Upper lobe of left lung (tissue), 6 donors: ENCODE data around the gene CCL1. TPM values are rescaled to one million over a fixed set of nuclear protein-coding genes. Genes with fewer than 3 reads are reported as not detected.
A peak's percentile ranks its signal among the peaks of the same experiment; 100 is the strongest.
"Not testable (repeated sequence)": the region's sequence is repeated elsewhere in the genome, so short reads cannot be mapped to it uniquely, and the experiment has no call there.

Experiments used
- ATAC-seq, 2 donors: fragments of 200-7000 bp; cut with Tn5 transposase; one replicate each; pipeline ENCODE4 v1.9.1; 2022; ENCODE audit warnings: mild to moderate bottlenecking in 2 of 2, moderate library complexity in 2 of 2; ENCODE audit not compliant: low FRiP score in 2 of 2
- DNase-seq, 2 donors: peaks; one replicate each; pipeline ENCODE4 v3.0.0-alpha.2; 2019 to 2020
- H3K27ac ChIP-seq, 4 donors: fragments of 200-600 bp; sonication (generic); one replicate each; pipeline ENCODE4 v1.5.1; 2016 to 2019
- H3K27me3 ChIP-seq, 4 donors: fragments of 200-600 bp; sonication (generic); one replicate each; pipeline ENCODE4 v1.5.1; 2017 to 2019
- H3K36me3 ChIP-seq, 4 donors: fragments of 200-600 bp; sonication (generic); one replicate each; pipeline ENCODE4 v1.5.1; 2016 to 2019
- H3K4me1 ChIP-seq, 4 donors: fragments of 200-600 bp; sonication (generic); one replicate each; pipeline ENCODE4 v1.5.1; 2018 to 2019
- H3K4me3 ChIP-seq, 4 donors: fragments of 200-600 bp; sonication (generic); one replicate each; pipeline ENCODE4 v1.5.1; 2017 to 2019; ENCODE audit warnings: mild to moderate bottlenecking in 2 of 4, moderate library complexity in 1 of 4
- H3K9me3 ChIP-seq, 4 donors: fragments of 200-600 bp; sonication (generic); one replicate each; pipeline ENCODE4 v1.5.1; 2018 to 2019
- EP300 ChIP-seq, 4 donors: sonication (generic); formaldehyde crosslinking; IDR thresholded peaks; one replicate each; pipeline ENCODE4 v1.5.1; 2017; ENCODE audit warnings: antibody characterized with exemption in 4 of 4, control low read depth in 2 of 4
- POLR2A ChIP-seq, 4 donors: fragments of 450-650 bp; IDR thresholded peaks; one replicate each; pipeline ENCODE4 v1.5.1; 2016 to 2017; ENCODE audit warnings: antibody characterized with exemption in 4 of 4, mild to moderate bottlenecking in 2 of 4
- POLR2AphosphoS5 ChIP-seq, 2 donors: sonication (generic); formaldehyde crosslinking; IDR thresholded peaks; one replicate each; pipeline ENCODE4 v1.5.1; 2017; ENCODE audit warnings: antibody characterized with exemption in 2 of 2
- WGBS, 2 donors: methylation state at CpG; one replicate each; pipeline ENCODE4 v1.1.5; 2017 to 2018; 5-methylcytosine and 5-hydroxymethylcytosine counted together
- total RNA-seq, 6 donors: library from RNA; depleted of rRNA in 4 of 6; stranded (reverse); fragments of >200 nt in 4 of 6; gene quantifications; one replicate each; pipeline versions ENCODE4 v1.1.0 to v1.2.1, GENCODE V29; 2016 to 2021
- TF ChIP-seq, protein P1 (sequence below), 6 experiments: fragments of 450-650 bp in 4 of 6; fragments of 200-600 bp in 2 of 6; sonication (generic) in 2 of 6; IDR thresholded peaks; one replicate each; pipeline ENCODE4 v1.5.1; 2016 to 2019; ENCODE audit warnings: antibody characterized with exemption in 6 of 6
- donor health status: DM: no; HTN: no; CAD: no; lungs with moderate emphysema.
- donor health status: DM: no; HTN: yes; CAD: no; lungs with severe emphysema.

CCL1 gene
- total RNA-seq, 6 donors from 2014 or later = not detected

DNA sequence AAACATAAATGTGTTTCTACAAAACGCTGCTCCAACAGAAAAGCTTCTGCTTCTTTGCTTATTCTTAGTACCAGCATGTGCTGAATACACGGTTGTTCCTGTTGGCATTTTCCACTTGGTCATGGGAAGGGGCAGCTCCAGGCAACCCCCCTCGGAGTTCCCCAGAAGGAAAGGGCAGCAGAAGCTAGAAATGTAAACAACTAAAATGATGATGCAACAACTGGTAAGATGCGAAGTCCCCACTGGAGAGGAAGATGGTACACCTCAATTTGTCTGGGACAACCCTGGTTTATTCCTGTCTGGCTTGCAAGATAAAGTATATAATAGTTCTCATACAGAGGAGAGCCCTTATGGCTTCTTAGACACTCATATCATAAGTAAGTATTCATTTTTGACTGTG is 16.0 kb downstream of the CCL1 start:
- Histone ChIP-seq H3K27me3 (no peaks in the 10 kb centered on the region), H3K27ac (no peak overlapping the region), H3K4me1 (no peaks in the 10 kb centered on the region), H3K4me3 (no peak overlapping the region), H3K9me3 (no peaks in the 10 kb centered on the region), H3K36me3 (no peaks in the 10 kb centered on the region)
- DNase-seq (no peak), ATAC-seq (no peak)
- 51 to 60% methylated on average over 4 of the region's 4 CpGs for WGBS, 2 donors
- TF ChIP-seq POLR2A (IDR thresholded peaks at IDR 0.05) (no peak), EP300 (IDR thresholded peaks at IDR 0.05) (no peak), POLR2AphosphoS5 (IDR thresholded peaks at IDR 0.05) (no peak)
- TF ChIP-seq, protein P1, sequence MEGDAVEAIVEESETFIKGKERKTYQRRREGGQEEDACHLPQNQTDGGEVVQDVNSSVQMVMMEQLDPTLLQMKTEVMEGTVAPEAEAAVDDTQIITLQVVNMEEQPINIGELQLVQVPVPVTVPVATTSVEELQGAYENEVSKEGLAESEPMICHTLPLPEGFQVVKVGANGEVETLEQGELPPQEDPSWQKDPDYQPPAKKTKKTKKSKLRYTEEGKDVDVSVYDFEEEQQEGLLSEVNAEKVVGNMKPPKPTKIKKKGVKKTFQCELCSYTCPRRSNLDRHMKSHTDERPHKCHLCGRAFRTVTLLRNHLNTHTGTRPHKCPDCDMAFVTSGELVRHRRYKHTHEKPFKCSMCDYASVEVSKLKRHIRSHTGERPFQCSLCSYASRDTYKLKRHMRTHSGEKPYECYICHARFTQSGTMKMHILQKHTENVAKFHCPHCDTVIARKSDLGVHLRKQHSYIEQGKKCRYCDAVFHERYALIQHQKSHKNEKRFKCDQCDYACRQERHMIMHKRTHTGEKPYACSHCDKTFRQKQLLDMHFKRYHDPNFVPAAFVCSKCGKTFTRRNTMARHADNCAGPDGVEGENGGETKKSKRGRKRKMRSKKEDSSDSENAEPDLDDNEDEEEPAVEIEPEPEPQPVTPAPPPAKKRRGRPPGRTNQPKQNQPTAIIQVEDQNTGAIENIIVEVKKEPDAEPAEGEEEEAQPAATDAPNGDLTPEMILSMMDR (IDR thresholded peaks at IDR 0.05) = no peak

GRCh38 chr17:34341916-34342315 is 21.1 kb downstream of the CCL1 start:
- no peaks in the 10 kb centered on the region for H3K36me3 ChIP-seq
- TF ChIP-seq POLR2A (IDR thresholded peaks at IDR 0.05) = no peak
- no peak for TF ChIP-seq POLR2AphosphoS5 (IDR thresholded peaks at IDR 0.05)
- TF ChIP-seq EP300 (IDR thresholded peaks at IDR 0.05) = no peak
- TF ChIP-seq, protein P1 (IDR thresholded peaks at IDR 0.05) = no peak
- H3K4me1 ChIP-seq = no peaks in the 10 kb centered on the region
- no peak overlapping the region for H3K4me3 ChIP-seq
- H3K9me3 ChIP-seq = no peaks in the 10 kb centered on the region
- 85 to 100% methylated on average over 2 of the region's 2 CpGs for WGBS, 2 donors
- H3K27me3 ChIP-seq = no peaks in the 10 kb centered on the region
- no peak for ATAC-seq
- no peak overlapping the region for H3K27ac ChIP-seq
- DNase-seq = no peak

- 86 to 87% methylated on average over 3 of the region's 3 CpGs for WGBS, 2 donors
- no peak overlapping the region for H3K4me3 ChIP-seq
- H3K27ac ChIP-seq = no peak overlapping the region
- no peak for DNase-seq
- no peaks in the 10 kb centered on the region for H3K4me1 ChIP-seq
- ATAC-seq = no peak
- no peaks in the 10 kb centered on the region for H3K36me3 ChIP-seq
- H3K27me3 ChIP-seq = no peaks in the 10 kb centered on the region
- no peak for TF ChIP-seq POLR2AphosphoS5 (IDR thresholded peaks at IDR 0.05)
- no peak for TF ChIP-seq POLR2A (IDR thresholded peaks at IDR 0.05)
- TF ChIP-seq EP300 (IDR thresholded peaks at IDR 0.05) = no peak
- TF ChIP-seq, protein P1 (IDR thresholded peaks at IDR 0.05) = no peak
- no peaks in the 10 kb centered on the region for H3K9me3 ChIP-seq
Measured at GRCh38 chr17:34339138-34339770, 23.8 kb downstream of the CCL1 start.

DNA sequence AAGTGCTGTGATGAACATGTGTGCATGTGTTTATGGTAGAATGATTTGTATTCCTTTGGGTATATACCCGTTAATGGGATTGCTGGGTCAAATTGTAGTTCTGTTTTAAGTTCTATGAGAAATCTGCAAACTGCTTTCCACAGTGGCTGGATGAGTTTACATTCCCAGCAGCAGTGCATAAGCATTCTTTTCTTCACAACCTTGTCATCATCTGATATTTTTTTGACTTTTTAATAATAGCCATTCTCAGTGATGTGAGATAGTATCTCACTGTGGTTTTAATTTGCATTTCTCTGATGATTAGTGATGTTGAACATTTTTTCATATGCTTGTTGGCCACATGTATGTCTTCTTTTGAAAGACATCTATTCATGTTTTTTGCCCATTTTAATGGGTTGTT is 25.3 kb downstream of the CCL1 start:
- DNase-seq = no peak
- Histone ChIP-seq H3K9me3 (no peaks in the 10 kb centered on the region), H3K4me3 (no peak overlapping the region), H3K27me3 (no peaks in the 10 kb centered on the region), H3K27ac (no peak overlapping the region), H3K4me1 (no peaks in the 10 kb centered on the region), H3K36me3 (no peaks in the 10 kb centered on the region)
- TF ChIP-seq, protein P1 (IDR thresholded peaks at IDR 0.05) = no peak
- TF ChIP-seq POLR2A (IDR thresholded peaks at IDR 0.05) = no peak
- TF ChIP-seq POLR2AphosphoS5 (IDR thresholded peaks at IDR 0.05) = no peak
- no peak for TF ChIP-seq EP300 (IDR thresholded peaks at IDR 0.05)
- 77 to 79% methylated on average over 1 of the region's 1 CpG for WGBS, 2 donors
- no peak for ATAC-seq

DNA sequence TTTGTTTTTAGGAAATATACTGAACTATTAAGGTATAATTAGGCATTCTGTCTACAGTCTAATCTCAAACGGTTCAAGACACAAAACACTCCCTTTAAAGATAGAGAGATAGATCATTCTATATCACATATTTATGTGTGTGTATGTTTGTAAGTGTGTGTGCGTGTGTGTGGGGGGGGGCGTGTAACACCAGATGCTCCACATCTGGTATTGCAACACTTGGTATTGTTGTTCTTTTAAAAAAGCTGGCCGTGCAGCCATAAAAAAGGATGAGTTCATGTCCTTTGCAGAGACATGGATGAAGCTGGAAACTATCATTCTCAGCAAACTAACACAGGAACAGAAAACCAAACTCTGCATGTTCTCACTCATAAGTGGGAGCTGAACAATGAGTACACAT is 35.5 kb downstream of the CCL1 start:
- not testable (repeated sequence) for H3K36me3 ChIP-seq, H3K9me3 ChIP-seq, H3K4me1 ChIP-seq, H3K27me3 ChIP-seq, DNase-seq, H3K4me3 ChIP-seq, H3K27ac ChIP-seq
- peak in 1 of 2 donors; percentile 41 for ATAC-seq
- 66 to 69% methylated on average over 4 of the region's 4 CpGs for WGBS, 2 donors
